A549 (cell line): ENCODE results near the gene SYNPO2. TPM values are rescaled to one million over a fixed set of nuclear protein-coding genes. Genes with fewer than 3 reads are reported as not detected.
"Not testable (repeated sequence)": the region's sequence is repeated elsewhere in the genome, so short reads cannot be mapped to it uniquely, and the experiment has no call there.

Source experiments
- ATAC-seq, 2 experiments: fragments of 200-7000 bp in 1 of 2; fragments of >200 bp in 1 of 2; cut with Nextera tagmentation in 1 of 2; cut with Tn5 transposase in 1 of 2; 3 replicates each; pipeline versions ENCODE4 v1.8.0 to v1.9.1; 2018 to 2020; ENCODE audit warnings: mild to moderate bottlenecking in 1 of 2, moderate library complexity in 1 of 2
- CTCF ChIA-PET: fragments of 300-600 bp; sonication (Branson Sonifier 250); formaldehyde crosslinking; extraction: SDS; loops from one replicate; lab custom pipeline; 2021; ENCODE audit warnings: antibody characterized with exemption, inconsistent platforms; lab: Yijun Ruan, JAX
- POLR2A ChIA-PET: fragments of 350-600 bp; formaldehyde crosslinking; extraction: SDS; loops from one replicate; lab custom pipeline; 2021; ENCODE audit warnings: antibody characterized with exemption, inconsistent platforms; lab: Yijun Ruan, JAX
- DNase-seq, 2 experiments: peaks; one replicate each; pipeline versions ENCODE4 v3.0.0 to v3.0.0-alpha.2; 2011 to 2016; ENCODE audit warnings: low read depth in 1 of 2, low spot score in 1 of 2
- FAIRE-seq: peaks from 2 replicates; lab custom pipeline; 2011; peaks lifted over from hg19 to GRCh38; lab: Jason Lieb, UNC
- H3K27ac ChIP-seq, 2 experiments: fragments of >200 bp; sonication (Bioruptor Twin); formaldehyde crosslinking; 3 replicates each; pipeline ENCODE4 v1.5.1; 2016 to 2017
- H3K4me1 ChIP-seq: fragments of >200 bp; sonication (Bioruptor Twin); formaldehyde crosslinking; 3 replicates; pipeline ENCODE4 v1.6.1; 2016
- H3K4me2 ChIP-seq: fragments of >200 bp; sonication (Bioruptor Twin); formaldehyde crosslinking; 3 replicates; pipeline ENCODE4 v1.6.1; 2016
- H3K4me3 ChIP-seq: fragments of >200 bp; sonication (Bioruptor Twin); formaldehyde crosslinking; 3 replicates; pipeline ENCODE4 v1.5.1; 2016
- H3K9me3 ChIP-seq: fragments of >200 bp; sonication (Bioruptor Twin); formaldehyde crosslinking; 3 replicates; pipeline ENCODE4 v1.6.1; 2016
- BHLHE40 ChIP-seq: IDR thresholded peaks from 2 replicates; pipeline ENCODE4 v1.6.1; 2012; ENCODE audit warnings: low read depth, low read length, inconsistent platforms
- CBX2 ChIP-seq: fragments of 200-600 bp; sonication (generic); IDR thresholded peaks from 2 replicates; pipeline ENCODE4 v1.6.1; 2016; ENCODE audit warnings: low read depth, mild to moderate bottlenecking, borderline replicate concordance
- CHD2 ChIP-seq: fragments of 150-350 bp; IDR thresholded peaks from 2 replicates; pipeline ENCODE4 v1.6.1; 2014; ENCODE audit warnings: low read length; ENCODE audit not compliant: partially characterized antibody
- EHF ChIP-seq: fragments of 250-450 bp; sonication (Bioruptor Pico); IDR thresholded peaks from 2 replicates; pipeline ENCODE4 v1.5.0; 2020; ENCODE audit warnings: mild to moderate bottlenecking
- ESRRA ChIP-seq: fragments of 150-350 bp; IDR thresholded peaks from 2 replicates; pipeline ENCODE4 v1.6.1; 2014; ENCODE audit warnings: mild to moderate bottlenecking, low read length, borderline replicate concordance
- FOSB ChIP-seq: fragments of 250-450 bp; sonication (Bioruptor Pico); IDR thresholded peaks from 2 replicates; pipeline ENCODE4 v1.5.0; 2020; ENCODE audit warnings: mild to moderate bottlenecking, moderate library complexity
- FOXS1 ChIP-seq: fragments of 250-450 bp; sonication (Bioruptor Pico); IDR thresholded peaks from 2 replicates; pipeline ENCODE4 v1.5.0; 2020; ENCODE audit warnings: mild to moderate bottlenecking, moderate library complexity
- HDAC2 ChIP-seq: fragments of 200-600 bp; sonication (generic); IDR thresholded peaks from 2 replicates; pipeline ENCODE4 v1.6.1; 2016
- HEYL ChIP-seq: fragments of 250-450 bp; sonication (Bioruptor Pico); IDR thresholded peaks from 2 replicates; pipeline ENCODE4 v1.8.0; 2021; ENCODE audit warnings: mild to moderate bottlenecking, moderate library complexity
- HMGXB4 ChIP-seq: fragments of 250-450 bp; sonication (Bioruptor Pico); IDR thresholded peaks from 2 replicates; pipeline ENCODE4 v1.5.0; 2021; ENCODE audit warnings: mild to moderate bottlenecking, moderate library complexity, borderline replicate concordance
- HOXB5 ChIP-seq: fragments of 250-450 bp; sonication (Bioruptor Pico); IDR thresholded peaks from 2 replicates; pipeline ENCODE4 v1.5.0; 2020; ENCODE audit warnings: mild to moderate bottlenecking, moderate library complexity
- JUN ChIP-seq, 2 experiments: fragments of >200 bp; sonication (Bioruptor Twin); formaldehyde crosslinking; IDR thresholded peaks; 2 replicates in 1 of 2; 3 replicates in 1 of 2; pipeline ENCODE4 v1.6.1; 2016 to 2017
- KDM1A ChIP-seq: fragments of 200-600 bp; sonication (generic); IDR thresholded peaks from 2 replicates; pipeline ENCODE4 v1.6.1; 2016; ENCODE audit warnings: low read depth, mild to moderate bottlenecking
- KDM5A ChIP-seq: fragments of 200-600 bp; sonication (generic); IDR thresholded peaks from 2 replicates; pipeline ENCODE4 v1.6.1; 2016; ENCODE audit warnings: antibody characterized with exemption, mild to moderate bottlenecking
- MAFK ChIP-seq: fragments of 450-650 bp; IDR thresholded peaks from 2 replicates; pipeline ENCODE4 v1.6.1; 2014; ENCODE audit not compliant: partially characterized antibody
- NPAS2 ChIP-seq: fragments of 250-450 bp; sonication (Bioruptor Pico); IDR thresholded peaks from 2 replicates; pipeline ENCODE4 v1.8.0; 2022; ENCODE audit warnings: mild to moderate bottlenecking, moderate library complexity, borderline replicate concordance
- PHF8 ChIP-seq: fragments of 200-600 bp; sonication (generic); IDR thresholded peaks from 2 replicates; pipeline ENCODE4 v1.6.1; 2016; ENCODE audit warnings: low read depth, mild to moderate bottlenecking, antibody characterized with exemption, moderate library complexity, borderline replicate concordance
- POLR2A ChIP-seq: IDR thresholded peaks from 2 replicates; pipeline ENCODE4 v1.6.1; 2012; ENCODE audit warnings: mild to moderate bottlenecking, low read length
- RARB ChIP-seq: fragments of 250-450 bp; sonication (Bioruptor Pico); IDR thresholded peaks from 2 replicates; pipeline ENCODE4 v1.8.0; 2021; ENCODE audit warnings: mild to moderate bottlenecking, moderate library complexity
- RCOR1 ChIP-seq: fragments of 150-350 bp; IDR thresholded peaks from 2 replicates; pipeline ENCODE4 v1.6.1; 2014; ENCODE audit warnings: antibody characterized with exemption, low read length, low read depth
- SMC3 ChIP-seq: fragments of >200 bp; sonication (Bioruptor Twin); formaldehyde crosslinking; IDR thresholded peaks from 3 replicates; pipeline ENCODE4 v1.6.1; 2018; ENCODE audit warnings: inconsistent platforms
- ZFP36 ChIP-seq: fragments of 450-650 bp; IDR thresholded peaks from 2 replicates; pipeline ENCODE4 v1.6.1; 2014; ENCODE audit warnings: borderline replicate concordance; ENCODE audit not compliant: partially characterized antibody
- WGBS: methylation state at CpG from one replicate; pipeline ENCODE4 v1.1.6; 2017; ENCODE audit errors: missing lambda C conversion rate; 5-methylcytosine and 5-hydroxymethylcytosine counted together
- polyA plus RNA-seq, 4 experiments: library from polyadenylated mRNA; depleted of rRNA in 3 of 4; stranded (reverse); fragments of >200 nt; fragmentation: RNase III in 1 of 4; extraction: RNeasy Plus Mini Kit Qiagen cat#74134 plus additional on column Dnase treatment in 1 of 4; gene quantifications; 2 replicates in 3 of 4; 3 replicates in 1 of 4; pipeline ENCODE4 v1.2.3, GENCODE V29; 2011 to 2017
- TF ChIP-seq, protein P1 (sequence below): fragments of 450-650 bp; IDR thresholded peaks from 2 replicates; pipeline ENCODE4 v1.6.1; 2014; ENCODE audit warnings: antibody characterized with exemption
- TF ChIP-seq, protein P2 (sequence below): fragments of >200 bp; sonication (Bioruptor Twin); formaldehyde crosslinking; IDR thresholded peaks from 3 replicates; pipeline ENCODE4 v1.6.1; 2016

Gene SYNPO2
- polyA plus RNA-seq, 2 of the 4 experiments (the other 2 are of a cell fraction): 2.5 to 8.8 TPM

- H3K4me1 ChIP-seq, ATAC-seq, DNase-seq, POLR2A ChIA-PET, H3K4me2 ChIP-seq, H3K9me3 ChIP-seq, FAIRE-seq, H3K27ac ChIP-seq, CTCF ChIA-PET, H3K4me3 ChIP-seq: not testable (repeated sequence)
- WGBS: no CpG with 5 or more reads among the region's 24 CpGs
These were observed 88.4 kb downstream of the SYNPO2 start for GRCh38 chr4:118977100-118977499.

- CTCF ChIA-PET: interaction anchor here (0.7 kb wide), 1 partner anchor 208 kb away, joined by 3 read pairs; no protein-coding TSS in a partner anchor
These were observed 91.1 kb downstream of the SYNPO2 start for GRCh38 chr4:118979712-118980111.

GRCh38 chr4:118981171-118981838 lies 92.7 kb downstream of the SYNPO2 start:
- CTCF ChIA-PET: interaction anchor here (0.5 to 4.1 kb wide), 28 partner anchors 8 to 1074 kb away, joined by 3 to 20 read pairs (median 4); partner anchors contain the start of gene USP53
- Histone ChIP-seq H3K27ac (no peak overlapping the region), H3K9me3 (no peaks in the 10 kb centered on the region), H3K4me1 (0 out of 3 replicates have a peak, but pooled peaks cover 3% of the 10 kb centered on the region)
- 43% methylated on average over 6 of the region's 6 CpGs for WGBS
- FAIRE-seq: no peak
- no peak for TF ChIP-seq HOXB5
- TF ChIP-seq HEYL (CRISPR knock-in tag): no peak
- no peak for TF ChIP-seq RCOR1
- TF ChIP-seq FOSB (CRISPR knock-in tag): no peak
- TF ChIP-seq JUN (IDR thresholded peaks at IDR 0.05): no peak
- TF ChIP-seq FOXS1: no peak
- TF ChIP-seq EHF (CRISPR knock-in tag): no peak
- TF ChIP-seq, protein P1, sequence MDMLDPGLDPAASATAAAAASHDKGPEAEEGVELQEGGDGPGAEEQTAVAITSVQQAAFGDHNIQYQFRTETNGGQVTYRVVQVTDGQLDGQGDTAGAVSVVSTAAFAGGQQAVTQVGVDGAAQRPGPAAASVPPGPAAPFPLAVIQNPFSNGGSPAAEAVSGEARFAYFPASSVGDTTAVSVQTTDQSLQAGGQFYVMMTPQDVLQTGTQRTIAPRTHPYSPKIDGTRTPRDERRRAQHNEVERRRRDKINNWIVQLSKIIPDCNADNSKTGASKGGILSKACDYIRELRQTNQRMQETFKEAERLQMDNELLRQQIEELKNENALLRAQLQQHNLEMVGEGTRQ: no peak
- TF ChIP-seq CBX2: no peak
- TF ChIP-seq SMC3: no peak
- no peak for TF ChIP-seq HDAC2
- TF ChIP-seq KDM5A: no peak
- no peak for TF ChIP-seq ZFP36
- TF ChIP-seq, all 56 proteins: peak for 0
- no peak overlapping the region for H3K4me2 ChIP-seq
- ATAC-seq: no peak
- POLR2A ChIA-PET: no interaction called here
- H3K4me3 ChIP-seq: no peak overlapping the region
- DNase-seq: no peak

More at GRCh38 chr4:118979712-118980111, 91.1 kb downstream of the SYNPO2 start:
- Histone ChIP-seq H3K27ac (no peak overlapping the region), H3K4me3 (no peak overlapping the region), H3K9me3 (no peaks in the 10 kb centered on the region), H3K4me2 (no peak overlapping the region), H3K4me1 (0 out of 3 replicates have a peak, but pooled peaks cover 3% of the 10 kb centered on the region)
- TF ChIP-seq CHD2 (no peak), PHF8 (no peak), NPAS2 (CRISPR knock-in tag) (no peak), HMGXB4 (no peak), POLR2A (no peak), KDM5A (no peak), BHLHE40 (no peak), MAFK (no peak), KDM1A (no peak), ESRRA (no peak), RARB (CRISPR knock-in tag) (no peak)
- TF ChIP-seq, protein P2, sequence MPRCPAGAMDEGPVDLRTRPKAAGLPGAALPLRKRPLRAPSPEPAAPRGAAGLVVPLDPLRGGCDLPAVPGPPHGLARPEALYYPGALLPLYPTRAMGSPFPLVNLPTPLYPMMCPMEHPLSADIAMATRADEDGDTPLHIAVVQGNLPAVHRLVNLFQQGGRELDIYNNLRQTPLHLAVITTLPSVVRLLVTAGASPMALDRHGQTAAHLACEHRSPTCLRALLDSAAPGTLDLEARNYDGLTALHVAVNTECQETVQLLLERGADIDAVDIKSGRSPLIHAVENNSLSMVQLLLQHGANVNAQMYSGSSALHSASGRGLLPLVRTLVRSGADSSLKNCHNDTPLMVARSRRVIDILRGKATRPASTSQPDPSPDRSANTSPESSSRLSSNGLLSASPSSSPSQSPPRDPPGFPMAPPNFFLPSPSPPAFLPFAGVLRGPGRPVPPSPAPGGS: no peak
- POLR2A ChIA-PET: no interaction called here
- FAIRE-seq (no peak), ATAC-seq (no peak), DNase-seq (no peak)
- 48% methylated on average over 3 of the region's 3 CpGs for WGBS
